Measurements from ENCODE around the gene UTY. TPM values are rescaled to one million over a fixed set of nuclear protein-coding genes. Genes with fewer than 3 reads are reported as not detected.

UTY gene
- total and polyA plus RNA-seq, 12 donors: 0.04 to 56.7 (median 30.7) TPM; not detected in 6

GRCh38 chrY:13415556-13415955 is 64.3 kb downstream of the UTY start:
- Histone ChIP-seq H3K4me3 (no peak overlapping the region), H3K4me1 (replicated peaks in 1 of 2) (no peaks in the 10 kb centered on the region), H3K27me3 (no peaks in the 10 kb centered on the region), H3K9me3 (replicated peaks in 1 of 3) (no peaks in the 10 kb centered on the region), H3K27ac (no peak overlapping the region), H3K36me3 (replicated peaks in 1 of 2) (no peaks in the 10 kb centered on the region)
- intact Hi-C loops (cut with DNase I): no loop called here
- DNase-seq: no peak
- no peak for TF ChIP-seq CTCF (IDR thresholded peaks at IDR 0.05)

- H3K27me3 ChIP-seq: no peaks in the 10 kb centered on the region
- WGBS, 4 donors: 76 to 84% methylated on average over 2 of the region's 2 CpGs; no CpG with 5 or more reads in 2 of the 4 donors
- intact Hi-C loops (cut with DNase I): no loop called here
These were observed 81.0 kb downstream of the UTY start for GRCh38 chrY:13398876-13399275.

GRCh38 chrY:13381110-13381683 is 98.6 kb downstream of the UTY start:
- intact Hi-C loops (cut with DNase I): no loop called here
- Histone ChIP-seq H3K9me3 (replicated peaks in 1 of 3) (no peaks in the 10 kb centered on the region), H3K4me1 (replicated peaks in 1 of 2) (no peaks in the 10 kb centered on the region), H3K36me3 (replicated peaks in 1 of 2) (no peaks in the 10 kb centered on the region), H3K27me3 (no peaks in the 10 kb centered on the region), H3K27ac (no peak overlapping the region), H3K4me3 (no peak overlapping the region)
- 83 to 91% methylated on average over 7 of the region's 7 CpGs; no CpG with 5 or more reads in 2 of the 4 donors for WGBS, 4 donors
- DNase-seq: no peak
- TF ChIP-seq CTCF (IDR thresholded peaks at IDR 0.05) (no peak), POLR2A (IDR thresholded peaks at IDR 0.05) (no peak)

More at GRCh38 chrY:13398876-13399275, 81.0 kb downstream of the UTY start:
- DNase-seq: no peak
- Histone ChIP-seq H3K4me1 (replicated peaks in 1 of 2) (no peaks in the 10 kb centered on the region), H3K4me3 (no peak overlapping the region), H3K27ac (no peak overlapping the region), H3K9me3 (replicated peaks in 1 of 3) (no peaks in the 10 kb centered on the region), H3K36me3 (replicated peaks in 1 of 2) (no peaks in the 10 kb centered on the region)
- no peak for TF ChIP-seq CTCF (IDR thresholded peaks at IDR 0.05)
- no peak for TF ChIP-seq POLR2A (IDR thresholded peaks at IDR 0.05)

GRCh38 chrY:13370868-13371800 is 108.7 kb downstream of the UTY start:
- intact Hi-C loops (cut with DNase I): no loop called here
- WGBS, 4 donors: 76 to 78% methylated on average over 6 of the region's 6 CpGs; no CpG with 5 or more reads in 2 of the 4 donors
- no peak for DNase-seq

More at GRCh38 chrY:13370868-13371800, 108.7 kb downstream of the UTY start:
- H3K4me1 ChIP-seq (replicated peaks in 1 of 2): no peaks in the 10 kb centered on the region
- H3K4me3 ChIP-seq: no peak overlapping the region
- H3K27me3 ChIP-seq: no peaks in the 10 kb centered on the region
- H3K27ac ChIP-seq: no peak overlapping the region
- no peaks in the 10 kb centered on the region for H3K36me3 ChIP-seq (replicated peaks in 1 of 2)
- no peak for TF ChIP-seq POLR2A (IDR thresholded peaks at IDR 0.05)
- no peak for TF ChIP-seq CTCF (IDR thresholded peaks at IDR 0.05)
- H3K9me3 ChIP-seq (replicated peaks in 1 of 3): no peaks in the 10 kb centered on the region

All from adrenal gland (tissue), 12 donors.